K562 (cell line): Measurements from ENCODE around the gene TCAP.

Experiments
- EGR1 ChIP-seq: fragments of 450-650 bp; conservative IDR thresholded peaks from 2 replicates; pipeline ENCODE4 v1.6.1; 2017; ENCODE audit warnings: mild to moderate bottlenecking
- EZH2 ChIP-seq: IDR thresholded peaks from 2 replicates; pipeline ENCODE4 v1.6.1; 2012; ENCODE audit warnings: low read depth, mild to moderate bottlenecking, inconsistent platforms, low read length, borderline replicate concordance
- HDAC1 ChIP-seq, 2 experiments: fragments of 450-650 bp; IDR thresholded peaks; 2 replicates each; pipeline ENCODE4 v1.6.1; 2016 to 2017; ENCODE audit warnings: inconsistent platforms in 1 of 2, mild to moderate bottlenecking in 1 of 2, moderate library complexity in 1 of 2
- HMG20B ChIP-seq: fragments of 250-450 bp; sonication (Bioruptor Pico); IDR thresholded peaks from 2 replicates; pipeline ENCODE4 v1.5.0; 2021; ENCODE audit warnings: mild to moderate bottlenecking
- POLR2AphosphoS5 ChIP-seq: IDR thresholded peaks from 2 replicates; pipeline ENCODE4 v1.6.1; 2011; ENCODE audit warnings: mild to moderate bottlenecking, low read depth, low read length, moderate library complexity; ENCODE audit not compliant: control insufficient read depth, insufficient read depth
- RAD51 ChIP-seq: fragments of 450-650 bp; IDR thresholded peaks from 2 replicates; pipeline ENCODE4 v1.7.1; 2016; ENCODE audit warnings: low read depth, mild to moderate bottlenecking, borderline replicate concordance
- ZNF583 ChIP-seq: fragments of 250-450 bp; sonication (Bioruptor Pico); IDR thresholded peaks from 2 replicates; pipeline ENCODE4 v1.4.0; 2020
- TF ChIP-seq, protein P1 (sequence below): fragments of 450-650 bp; IDR thresholded peaks from 2 replicates; pipeline ENCODE4 v1.6.1; 2016; ENCODE audit warnings: borderline replicate concordance
- TF ChIP-seq, protein P2 (sequence below), 2 experiments: fragments of 450-650 bp in 1 of 2; sonication (generic) in 1 of 2; formaldehyde crosslinking in 1 of 2; IDR thresholded peaks; 2 replicates each; pipeline versions ENCODE4 v1.7.1 to v1.9.0; 2016 to 2022; ENCODE audit warnings: inconsistent platforms in 1 of 2, mild to moderate bottlenecking in 1 of 2, missing genetic modification reagents in 1 of 2
- TF ChIP-seq, protein P3 (sequence below), 2 experiments: fragments of 450-650 bp; formaldehyde crosslinking in 1 of 2; IDR thresholded peaks; 2 replicates each; pipeline versions ENCODE4 v1.4.0 to v1.6.1; 2014 to 2020; ENCODE audit warnings: mild to moderate bottlenecking in 2 of 2, borderline replicate concordance in 1 of 2, low read depth in 1 of 2
- TF ChIP-seq, protein P4 (sequence below): sonication (generic); formaldehyde crosslinking; IDR thresholded peaks from 2 replicates; pipeline ENCODE4 v1.8.1; 2022; ENCODE audit warnings: missing genetic modification reagents

DNA sequence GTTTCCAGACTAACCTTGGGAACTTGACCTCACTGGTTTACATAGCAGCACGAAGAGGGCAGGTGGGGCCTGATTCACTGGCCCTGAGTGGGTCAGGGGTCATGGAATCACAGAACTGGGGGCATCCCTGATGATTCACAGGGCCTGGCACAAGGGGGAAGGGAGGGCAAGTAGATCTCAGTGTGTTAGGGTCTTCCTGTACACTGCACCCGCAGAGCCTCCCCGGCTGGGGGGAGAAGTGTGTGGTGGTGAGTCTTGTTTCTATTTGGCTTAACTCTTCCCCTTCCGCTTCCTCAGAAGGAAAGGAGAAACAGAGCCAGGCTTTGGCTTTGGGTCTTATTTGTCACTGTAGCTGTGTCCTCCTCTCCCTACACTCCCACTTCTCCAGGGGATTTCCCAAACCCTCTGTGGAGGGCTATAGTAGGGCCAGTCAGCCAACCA, 24.5 kb upstream of the TCAP start:
- TF ChIP-seq EZH2 (no peak), RAD51 (no peak), HMG20B (no peak), EGR1 (no peak), ZNF583 (CRISPR knock-in tag) (no peak), POLR2AphosphoS5 (no peak), HDAC1 (IDR thresholded peaks at IDR 0.05) (no peak)
- TF ChIP-seq, protein P1, sequence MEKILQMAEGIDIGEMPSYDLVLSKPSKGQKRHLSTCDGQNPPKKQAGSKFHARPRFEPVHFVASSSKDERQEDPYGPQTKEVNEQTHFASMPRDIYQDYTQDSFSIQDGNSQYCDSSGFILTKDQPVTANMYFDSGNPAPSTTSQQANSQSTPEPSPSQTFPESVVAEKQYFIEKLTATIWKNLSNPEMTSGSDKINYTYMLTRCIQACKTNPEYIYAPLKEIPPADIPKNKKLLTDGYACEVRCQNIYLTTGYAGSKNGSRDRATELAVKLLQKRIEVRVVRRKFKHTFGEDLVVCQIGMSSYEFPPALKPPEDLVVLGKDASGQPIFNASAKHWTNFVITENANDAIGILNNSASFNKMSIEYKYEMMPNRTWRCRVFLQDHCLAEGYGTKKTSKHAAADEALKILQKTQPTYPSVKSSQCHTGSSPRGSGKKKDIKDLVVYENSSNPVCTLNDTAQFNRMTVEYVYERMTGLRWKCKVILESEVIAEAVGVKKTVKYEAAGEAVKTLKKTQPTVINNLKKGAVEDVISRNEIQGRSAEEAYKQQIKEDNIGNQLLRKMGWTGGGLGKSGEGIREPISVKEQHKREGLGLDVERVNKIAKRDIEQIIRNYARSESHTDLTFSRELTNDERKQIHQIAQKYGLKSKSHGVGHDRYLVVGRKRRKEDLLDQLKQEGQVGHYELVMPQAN, result no peak
- TF ChIP-seq, protein P2, sequence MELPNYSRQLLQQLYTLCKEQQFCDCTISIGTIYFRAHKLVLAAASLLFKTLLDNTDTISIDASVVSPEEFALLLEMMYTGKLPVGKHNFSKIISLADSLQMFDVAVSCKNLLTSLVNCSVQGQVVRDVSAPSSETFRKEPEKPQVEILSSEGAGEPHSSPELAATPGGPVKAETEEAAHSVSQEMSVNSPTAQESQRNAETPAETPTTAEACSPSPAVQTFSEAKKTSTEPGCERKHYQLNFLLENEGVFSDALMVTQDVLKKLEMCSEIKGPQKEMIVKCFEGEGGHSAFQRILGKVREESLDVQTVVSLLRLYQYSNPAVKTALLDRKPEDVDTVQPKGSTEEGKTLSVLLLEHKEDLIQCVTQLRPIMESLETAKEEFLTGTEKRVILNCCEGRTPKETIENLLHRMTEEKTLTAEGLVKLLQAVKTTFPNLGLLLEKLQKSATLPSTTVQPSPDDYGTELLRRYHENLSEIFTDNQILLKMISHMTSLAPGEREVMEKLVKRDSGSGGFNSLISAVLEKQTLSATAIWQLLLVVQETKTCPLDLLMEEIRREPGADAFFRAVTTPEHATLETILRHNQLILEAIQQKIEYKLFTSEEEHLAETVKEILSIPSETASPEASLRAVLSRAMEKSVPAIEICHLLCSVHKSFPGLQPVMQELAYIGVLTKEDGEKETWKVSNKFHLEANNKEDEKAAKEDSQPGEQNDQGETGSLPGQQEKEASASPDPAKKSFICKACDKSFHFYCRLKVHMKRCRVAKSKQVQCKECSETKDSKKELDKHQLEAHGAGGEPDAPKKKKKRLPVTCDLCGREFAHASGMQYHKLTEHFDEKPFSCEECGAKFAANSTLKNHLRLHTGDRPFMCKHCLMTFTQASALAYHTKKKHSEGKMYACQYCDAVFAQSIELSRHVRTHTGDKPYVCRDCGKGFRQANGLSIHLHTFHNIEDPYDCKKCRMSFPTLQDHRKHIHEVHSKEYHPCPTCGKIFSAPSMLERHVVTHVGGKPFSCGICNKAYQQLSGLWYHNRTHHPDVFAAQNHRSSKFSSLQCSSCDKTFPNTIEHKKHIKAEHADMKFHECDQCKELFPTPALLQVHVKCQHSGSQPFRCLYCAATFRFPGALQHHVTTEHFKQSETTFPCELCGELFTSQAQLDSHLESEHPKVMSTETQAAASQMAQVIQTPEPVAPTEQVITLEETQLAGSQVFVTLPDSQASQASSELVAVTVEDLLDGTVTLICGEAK (IDR thresholded peaks at IDR 0.05), result no peak
- TF ChIP-seq, protein P2 (CRISPR knock-in tag; IDR thresholded peaks at IDR 0.05), result no peak
- TF ChIP-seq, protein P3, sequence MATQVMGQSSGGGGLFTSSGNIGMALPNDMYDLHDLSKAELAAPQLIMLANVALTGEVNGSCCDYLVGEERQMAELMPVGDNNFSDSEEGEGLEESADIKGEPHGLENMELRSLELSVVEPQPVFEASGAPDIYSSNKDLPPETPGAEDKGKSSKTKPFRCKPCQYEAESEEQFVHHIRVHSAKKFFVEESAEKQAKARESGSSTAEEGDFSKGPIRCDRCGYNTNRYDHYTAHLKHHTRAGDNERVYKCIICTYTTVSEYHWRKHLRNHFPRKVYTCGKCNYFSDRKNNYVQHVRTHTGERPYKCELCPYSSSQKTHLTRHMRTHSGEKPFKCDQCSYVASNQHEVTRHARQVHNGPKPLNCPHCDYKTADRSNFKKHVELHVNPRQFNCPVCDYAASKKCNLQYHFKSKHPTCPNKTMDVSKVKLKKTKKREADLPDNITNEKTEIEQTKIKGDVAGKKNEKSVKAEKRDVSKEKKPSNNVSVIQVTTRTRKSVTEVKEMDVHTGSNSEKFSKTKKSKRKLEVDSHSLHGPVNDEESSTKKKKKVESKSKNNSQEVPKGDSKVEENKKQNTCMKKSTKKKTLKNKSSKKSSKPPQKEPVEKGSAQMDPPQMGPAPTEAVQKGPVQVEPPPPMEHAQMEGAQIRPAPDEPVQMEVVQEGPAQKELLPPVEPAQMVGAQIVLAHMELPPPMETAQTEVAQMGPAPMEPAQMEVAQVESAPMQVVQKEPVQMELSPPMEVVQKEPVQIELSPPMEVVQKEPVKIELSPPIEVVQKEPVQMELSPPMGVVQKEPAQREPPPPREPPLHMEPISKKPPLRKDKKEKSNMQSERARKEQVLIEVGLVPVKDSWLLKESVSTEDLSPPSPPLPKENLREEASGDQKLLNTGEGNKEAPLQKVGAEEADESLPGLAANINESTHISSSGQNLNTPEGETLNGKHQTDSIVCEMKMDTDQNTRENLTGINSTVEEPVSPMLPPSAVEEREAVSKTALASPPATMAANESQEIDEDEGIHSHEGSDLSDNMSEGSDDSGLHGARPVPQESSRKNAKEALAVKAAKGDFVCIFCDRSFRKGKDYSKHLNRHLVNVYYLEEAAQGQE (IDR thresholded peaks at IDR 0.05; ENCODE audit: borderline replicate concordance), result no peak
- TF ChIP-seq, protein P3 (CRISPR knock-in tag; IDR thresholded peaks at IDR 0.05; ENCODE audit: low read depth), result no peak
- TF ChIP-seq, protein P4, sequence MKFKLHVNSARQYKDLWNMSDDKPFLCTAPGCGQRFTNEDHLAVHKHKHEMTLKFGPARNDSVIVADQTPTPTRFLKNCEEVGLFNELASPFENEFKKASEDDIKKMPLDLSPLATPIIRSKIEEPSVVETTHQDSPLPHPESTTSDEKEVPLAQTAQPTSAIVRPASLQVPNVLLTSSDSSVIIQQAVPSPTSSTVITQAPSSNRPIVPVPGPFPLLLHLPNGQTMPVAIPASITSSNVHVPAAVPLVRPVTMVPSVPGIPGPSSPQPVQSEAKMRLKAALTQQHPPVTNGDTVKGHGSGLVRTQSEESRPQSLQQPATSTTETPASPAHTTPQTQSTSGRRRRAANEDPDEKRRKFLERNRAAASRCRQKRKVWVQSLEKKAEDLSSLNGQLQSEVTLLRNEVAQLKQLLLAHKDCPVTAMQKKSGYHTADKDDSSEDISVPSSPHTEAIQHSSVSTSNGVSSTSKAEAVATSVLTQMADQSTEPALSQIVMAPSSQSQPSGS (CRISPR knock-in tag), result no peak
